PC-3 (cell line): ENCODE measurements around the gene CLEC16A.

ENCODE experiments used
- EZH2phosphoT487 ChIP-seq: fragments of 300-600 bp; sonication (generic); IDR thresholded peaks from 2 replicates; pipeline ENCODE4 v1.6.1; 2018; ENCODE audit warnings: mild to moderate bottlenecking, antibody characterized with exemption, low read length, borderline replicate concordance
- TF ChIP-seq, protein P1 (sequence below): fragments of 300-600 bp; sonication (generic); conservative IDR thresholded peaks from 2 replicates; pipeline ENCODE4 v1.5.1; 2017; ENCODE audit warnings: antibody characterized with exemption, low read depth, mild to moderate bottlenecking, low read length

DNA sequence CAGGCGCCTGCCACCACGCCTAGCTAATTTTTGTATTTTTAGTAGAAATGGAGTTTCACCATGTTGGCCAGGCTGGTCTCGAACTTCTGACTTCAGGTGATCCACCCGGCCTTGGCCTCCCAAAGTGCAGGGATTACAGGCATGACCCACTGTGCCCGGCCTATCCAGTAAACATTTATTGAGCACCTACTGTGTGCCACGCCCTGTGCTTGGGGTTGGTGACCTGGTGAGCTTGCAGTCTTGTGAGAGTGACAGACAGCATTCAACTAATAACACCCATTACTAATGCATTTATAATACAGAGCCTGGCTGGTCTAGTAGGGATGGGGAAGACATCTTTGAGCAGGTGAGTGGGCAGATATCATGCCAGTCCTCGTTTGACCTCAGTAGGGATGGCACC lies 198.6 kb downstream of the CLEC16A start:
- TF ChIP-seq, protein P1, sequence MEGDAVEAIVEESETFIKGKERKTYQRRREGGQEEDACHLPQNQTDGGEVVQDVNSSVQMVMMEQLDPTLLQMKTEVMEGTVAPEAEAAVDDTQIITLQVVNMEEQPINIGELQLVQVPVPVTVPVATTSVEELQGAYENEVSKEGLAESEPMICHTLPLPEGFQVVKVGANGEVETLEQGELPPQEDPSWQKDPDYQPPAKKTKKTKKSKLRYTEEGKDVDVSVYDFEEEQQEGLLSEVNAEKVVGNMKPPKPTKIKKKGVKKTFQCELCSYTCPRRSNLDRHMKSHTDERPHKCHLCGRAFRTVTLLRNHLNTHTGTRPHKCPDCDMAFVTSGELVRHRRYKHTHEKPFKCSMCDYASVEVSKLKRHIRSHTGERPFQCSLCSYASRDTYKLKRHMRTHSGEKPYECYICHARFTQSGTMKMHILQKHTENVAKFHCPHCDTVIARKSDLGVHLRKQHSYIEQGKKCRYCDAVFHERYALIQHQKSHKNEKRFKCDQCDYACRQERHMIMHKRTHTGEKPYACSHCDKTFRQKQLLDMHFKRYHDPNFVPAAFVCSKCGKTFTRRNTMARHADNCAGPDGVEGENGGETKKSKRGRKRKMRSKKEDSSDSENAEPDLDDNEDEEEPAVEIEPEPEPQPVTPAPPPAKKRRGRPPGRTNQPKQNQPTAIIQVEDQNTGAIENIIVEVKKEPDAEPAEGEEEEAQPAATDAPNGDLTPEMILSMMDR, result no peak
- no peak for TF ChIP-seq EZH2phosphoT487
